H1 (cell line): ENCODE measurements around the gene TBX4. TPM values are rescaled to one million over a fixed set of nuclear protein-coding genes. Genes with fewer than 3 reads are reported as not detected.

Experiments
- CTCF ChIA-PET: fragments of 300-600 bp; sonication (Branson Sonifier 250); formaldehyde crosslinking; loops from one replicate; lab custom pipeline; 2021; ENCODE audit not compliant: partially characterized antibody; lab: Charles Lee
- POLR2A ChIA-PET: fragments of 300-600 bp; sonication (Branson Sonifier 250); formaldehyde crosslinking; loops from one replicate; lab custom pipeline; 2021; ENCODE audit warnings: inconsistent platforms; ENCODE audit not compliant: partially characterized antibody; lab: Charles Lee
- DNase-seq, 2 experiments: peaks; one replicate each; pipeline versions ENCODE4 v3.0.0 to v3.0.0-alpha.2; 2010 to 2022; ENCODE audit warnings: low spot score in 2 of 2, low read depth in 1 of 2, mixed read lengths in 1 of 2
- FAIRE-seq: peaks from 2 replicates; lab custom pipeline; 2011; peaks lifted over from hg19 to GRCh38; lab: Jason Lieb, UNC
- H2AFZ ChIP-seq: 2 replicates; pipeline ENCODE4 v1.8.1; 2012; ENCODE audit warnings: low read length, inconsistent platforms
- H2AK5ac ChIP-seq: 2 replicates; pipeline ENCODE4 v1.6.1; 2013; ENCODE audit warnings: low read depth, low read length
- H2BK120ac ChIP-seq: replicated peaks from 2 replicates; pipeline ENCODE3; 2013; ENCODE audit warnings: low read depth, low read length, inconsistent platforms
- H2BK12ac ChIP-seq: 2 replicates; pipeline ENCODE4 v1.6.1; 2013; ENCODE audit warnings: low read depth, low read length
- H2BK15ac ChIP-seq: 2 replicates; pipeline ENCODE4 v1.6.1; 2013; ENCODE audit warnings: low read length
- H2BK20ac ChIP-seq: 2 replicates; pipeline ENCODE4 v1.6.1; 2013; ENCODE audit warnings: low read length
- H2BK5ac ChIP-seq: 2 replicates; pipeline ENCODE4 v1.6.1; 2013; ENCODE audit warnings: low read depth, low read length
- H3K14ac ChIP-seq: 2 replicates; pipeline ENCODE4 v1.6.1; 2013; ENCODE audit warnings: inconsistent platforms; ENCODE audit not compliant: insufficient read length
- H3K18ac ChIP-seq: 2 replicates; pipeline ENCODE4 v1.6.1; 2013; ENCODE audit warnings: low read length; ENCODE audit errors: extremely low read depth
- H3K23ac ChIP-seq: 2 replicates; pipeline ENCODE4 v1.6.1; 2013; ENCODE audit warnings: inconsistent platforms; ENCODE audit not compliant: insufficient read length
- H3K23me2 ChIP-seq: 2 replicates; pipeline ENCODE4 v1.6.1; 2013; ENCODE audit warnings: low read depth, low read length
- H3K27ac ChIP-seq: 2 replicates; pipeline ENCODE4 v1.6.1; 2011; ENCODE audit warnings: low read depth, low read length, inconsistent platforms
- H3K27me3 ChIP-seq, 4 experiments: replicated peaks in 1 of 4; 1 replicate in 1 of 4; 2 replicates in 3 of 4; pipeline versions ENCODE4 v1.6.1 to v1.8.1; 2011 to 2013; ENCODE audit warnings: low read length in 3 of 4, mild to moderate bottlenecking in 3 of 4, inconsistent platforms in 2 of 4, mixed read lengths in 2 of 4, moderate library complexity in 1 of 4; ENCODE audit not compliant: control insufficient read depth in 3 of 4, insufficient read depth in 3 of 4; ENCODE audit errors: extremely low read depth in 1 of 4
- H3K36me3 ChIP-seq, 4 experiments: 2 replicates each; pipeline versions ENCODE4 v1.6.1 to v1.8.1; 2011 to 2013; ENCODE audit warnings: mild to moderate bottlenecking in 4 of 4, low read length in 3 of 4, moderate library complexity in 2 of 4, control low read depth in 1 of 4, inconsistent platforms in 1 of 4; ENCODE audit not compliant: insufficient read depth in 4 of 4, control insufficient read depth in 2 of 4
- H3K4ac ChIP-seq: replicated peaks from 2 replicates; pipeline ENCODE3; 2013; ENCODE audit warnings: low read length, low read depth, mixed read lengths, inconsistent platforms; ENCODE audit not compliant: insufficient read length
- H3K4me1 ChIP-seq, 4 experiments: replicated peaks in 1 of 4; 1 replicate in 1 of 4; 2 replicates in 3 of 4; pipeline versions ENCODE4 v1.6.1 to v1.8.1; 2011 to 2013; ENCODE audit warnings: low read length in 3 of 4, inconsistent platforms in 2 of 4, mixed read lengths in 1 of 4; ENCODE audit not compliant: insufficient read depth in 4 of 4, control insufficient read depth in 3 of 4
- H3K4me2 ChIP-seq, 2 experiments: 2 replicates each; pipeline versions ENCODE4 v1.6.1 to v1.8.1; 2011 to 2013; ENCODE audit warnings: low read depth in 2 of 2, low read length in 2 of 2, control low read depth in 1 of 2, inconsistent platforms in 1 of 2, mild to moderate bottlenecking in 1 of 2; ENCODE audit not compliant: insufficient read depth in 1 of 2
- H3K4me3 ChIP-seq, 4 experiments: fragments of 200-600, 300-600 bp in 1 of 4; sonication (generic), shearing (Covaris generic), sonication (Bioruptor Twin) in 1 of 4; 2 replicates each; pipeline versions ENCODE4 v1.5.1 to v1.8.1; 2011 to 2016; ENCODE audit warnings: low read length in 4 of 4, low read depth in 3 of 4, control low read depth in 2 of 4, inconsistent platforms in 2 of 4, mild to moderate bottlenecking in 2 of 4, mixed read lengths in 1 of 4, moderate library complexity in 1 of 4; ENCODE audit not compliant: insufficient read depth in 2 of 4; ENCODE audit errors: extremely low read depth in 1 of 4
- H3K56ac ChIP-seq: replicated peaks from 2 replicates; pipeline ENCODE3; 2013; ENCODE audit warnings: low read depth, mild to moderate bottlenecking, mixed read lengths, low read length, inconsistent platforms; ENCODE audit not compliant: insufficient read length
- H3K79me1 ChIP-seq: 2 replicates; pipeline ENCODE4 v1.6.1; 2013; ENCODE audit warnings: low read depth, low read length, control low read depth
- H3K79me2 ChIP-seq, 2 experiments: 2 replicates each; pipeline versions ENCODE4 v1.6.1 to v1.8.1; 2012 to 2013; ENCODE audit warnings: low read length in 2 of 2, mild to moderate bottlenecking in 2 of 2, inconsistent platforms in 1 of 2; ENCODE audit not compliant: insufficient read depth in 2 of 2, control insufficient read depth in 1 of 2
- H3K9ac ChIP-seq, 4 experiments: replicated peaks in 1 of 4; 1 replicate in 1 of 4; 2 replicates in 3 of 4; pipeline versions ENCODE4 v1.6.1 to v1.8.1; 2011 to 2013; ENCODE audit warnings: low read depth in 3 of 4, low read length in 3 of 4, control low read depth in 2 of 4, mild to moderate bottlenecking in 2 of 4, moderate library complexity in 2 of 4, inconsistent platforms in 1 of 4; ENCODE audit errors: extremely low read depth in 1 of 4
- H3K9me3 ChIP-seq, 2 experiments: 2 replicates each; pipeline versions ENCODE4 v1.6.1 to v1.8.1; 2012 to 2013; ENCODE audit warnings: mild to moderate bottlenecking in 2 of 2, moderate library complexity in 2 of 2, control low read depth in 1 of 2, inconsistent platforms in 1 of 2, low read depth in 1 of 2, low read length in 1 of 2, mixed read lengths in 1 of 2; ENCODE audit not compliant: insufficient read depth in 2 of 2
- H4K20me1 ChIP-seq, 2 experiments: replicated peaks in 1 of 2; 2 replicates each; pipeline versions ENCODE3 to v1.8.1; 2011 to 2013; ENCODE audit warnings: inconsistent platforms in 2 of 2, low read length in 2 of 2, mild to moderate bottlenecking in 1 of 2; ENCODE audit not compliant: insufficient read depth in 2 of 2, control insufficient read depth in 1 of 2
- H4K5ac ChIP-seq: 2 replicates; pipeline ENCODE4 v1.6.1; 2013; ENCODE audit warnings: low read length, low read depth, mixed read lengths, inconsistent platforms; ENCODE audit not compliant: insufficient read length
- H4K8ac ChIP-seq: 2 replicates; pipeline ENCODE4 v1.8.0; 2013; ENCODE audit warnings: mild to moderate bottlenecking, moderate library complexity, low read length, inconsistent platforms; ENCODE audit not compliant: insufficient read depth; ENCODE audit errors: extremely low read depth
- H4K91ac ChIP-seq: replicated peaks from 2 replicates; pipeline ENCODE3; 2013; ENCODE audit warnings: low read length, mixed read lengths, inconsistent platforms; ENCODE audit not compliant: insufficient read length
- CHD2 ChIP-seq: IDR thresholded peaks from 2 replicates; pipeline ENCODE4 v1.6.1; 2012; ENCODE audit warnings: low read length, improper control_type of control experiment
- FOSL1 ChIP-seq: IDR thresholded peaks from 2 replicates; pipeline ENCODE4 v1.6.1; 2011; ENCODE audit warnings: mild to moderate bottlenecking, low read depth, low read length, moderate library complexity; ENCODE audit not compliant: insufficient read depth
- JUN ChIP-seq: IDR thresholded peaks from 2 replicates; pipeline ENCODE4 v1.6.1; 2011; ENCODE audit warnings: low read depth, mild to moderate bottlenecking, improper control_type of control experiment, low read length
- KDM4A ChIP-seq: IDR thresholded peaks from one replicate; pipeline ENCODE4 v1.7.1; 2012; ENCODE audit warnings: low read depth, mild to moderate bottlenecking, moderate library complexity, low read length, inconsistent platforms; ENCODE audit not compliant: severe bottlenecking
- PHF8 ChIP-seq: fragments of 200-600 bp; sonication (generic); conservative IDR thresholded peaks from 2 replicates; pipeline ENCODE4 v1.7.1; 2012; ENCODE audit warnings: low read depth, mild to moderate bottlenecking, inconsistent platforms, low read length, moderate library complexity
- RXRA ChIP-seq: IDR thresholded peaks from 2 replicates; pipeline ENCODE4 v1.6.1; 2011; ENCODE audit warnings: low read depth, mild to moderate bottlenecking, low read length, moderate library complexity; ENCODE audit not compliant: insufficient read depth
- SAP30 ChIP-seq: fragments of 300-600 bp; sonication (generic); IDR thresholded peaks from 2 replicates; pipeline ENCODE4 v1.7.1; 2012; ENCODE audit warnings: low read length, moderate library complexity, mild to moderate bottlenecking, inconsistent platforms; ENCODE audit not compliant: insufficient read depth, insufficient replicate concordance
- SP2 ChIP-seq: IDR thresholded peaks from 2 replicates; pipeline ENCODE4 v1.6.1; 2012; ENCODE audit warnings: mild to moderate bottlenecking, low read length, inconsistent platforms
- SRF ChIP-seq: IDR thresholded peaks from 2 replicates; pipeline ENCODE4 v1.6.1; 2011; ENCODE audit warnings: mild to moderate bottlenecking, low read depth, low read length, moderate library complexity
- TAF1 ChIP-seq: IDR thresholded peaks from 2 replicates; pipeline ENCODE4 v1.6.1; 2011; ENCODE audit warnings: mild to moderate bottlenecking, low read depth, low read length
- TAF7 ChIP-seq: optimal IDR thresholded peaks from 2 replicates; pipeline ENCODE3; 2011; ENCODE audit warnings: low read depth, mild to moderate bottlenecking, inconsistent platforms, low read length, moderate library complexity, borderline replicate concordance
- WGBS, 2 experiments: shearing (Covaris generic) in 1 of 2; methylation state at CpG; one replicate each; pipeline versions ENCODE4 v1.1.6 to v1.1.7; 2013 to 2015; ENCODE audit warnings: low lambda C conversion rate in 2 of 2, mixed read lengths in 2 of 2, inconsistent platforms in 1 of 2, low coverage in 1 of 2, missing lambda C conversion rate in 1 of 2; ENCODE audit not compliant: insufficient replicate concordance in 2 of 2, insufficient coverage in 1 of 2, insufficient read length in 1 of 2; ENCODE audit errors: extremely low coverage in 1 of 2, missing lambda C conversion rate in 1 of 2; 5-methylcytosine and 5-hydroxymethylcytosine counted together
- polyA plus RNA-seq, 7 experiments: library from polyadenylated mRNA; depleted of rRNA in 3 of 7; stranded (reverse) in 5 of 7; unstranded in 2 of 7; fragments of >200 nt in 5 of 7; fragments of 200-250 nt in 2 of 7; gene quantifications; 1 replicate in 5 of 7; 2 replicates in 1 of 7; 4 replicates in 1 of 7; pipeline versions ENCODE4 v1.2.1 to v1.2.3, GENCODE V29; 2011 to 2013; ENCODE audit warnings: missing spikeins in 2 of 7, mixed read lengths in 2 of 7
- total RNA-seq: library from RNA; stranded (reverse); fragmentation: NEBNext Ultra II Directional; extraction: Animal tissue kit (Norgen Biotek cat#: 25700); gene quantifications from 2 replicates; pipeline ENCODE4 v1.2.1, GENCODE V29; 2021

The TBX4 gene
- total and polyA plus RNA-seq, 2 of the 8 experiments (the other 6 are each of a cell fraction or from before 2014, with no cell fraction given): 0.02 TPM; not detected in 1

DNA sequence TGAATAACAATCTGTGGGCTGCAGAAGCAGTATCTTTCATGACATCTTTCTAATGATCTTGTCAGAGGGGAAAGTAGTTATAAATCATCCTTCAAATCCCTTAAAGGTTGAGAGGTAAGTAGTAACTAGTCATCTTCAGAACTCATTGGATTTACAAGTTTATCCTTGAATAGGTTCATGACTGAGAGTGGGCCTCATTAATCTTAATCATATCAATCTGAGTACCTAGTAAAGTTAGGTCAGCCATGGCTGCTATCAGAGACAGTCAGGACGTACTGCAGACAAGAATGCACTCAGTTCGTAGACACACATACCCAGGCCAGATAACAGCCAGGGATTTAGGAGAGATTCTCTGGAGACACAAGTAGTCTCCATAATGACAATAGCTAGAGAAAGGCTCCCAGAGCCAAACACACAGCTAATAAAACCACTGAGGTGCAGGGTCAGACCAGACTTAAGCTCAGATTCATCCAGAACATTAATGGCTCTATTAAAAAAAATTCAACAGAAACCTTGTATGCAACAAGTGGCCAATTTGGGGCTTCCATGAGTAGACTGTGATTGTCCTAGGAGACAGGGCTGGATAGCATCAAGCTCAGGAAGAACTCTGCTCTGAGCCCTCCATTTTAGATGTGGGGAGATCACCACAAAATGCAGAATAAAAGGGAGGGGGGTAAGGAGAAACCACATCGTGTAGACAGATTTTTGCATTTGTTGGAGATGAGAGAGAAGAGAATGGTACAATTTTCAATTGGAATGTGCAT is 65.8 kb downstream of the TBX4 start:
- H2BK12ac ChIP-seq: no peak overlapping the region
- no peak overlapping the region for H2AFZ ChIP-seq
- H2BK15ac ChIP-seq: no peak overlapping the region
- no peak overlapping the region for H2BK120ac ChIP-seq
- POLR2A ChIA-PET: no interaction called here
- no peaks in the 10 kb centered on the region for H3K27me3 ChIP-seq
- FAIRE-seq: no peak
- no peaks in the 10 kb centered on the region for H3K79me1 ChIP-seq
- no peak for DNase-seq
- no peaks in the 10 kb centered on the region for H3K23me2 ChIP-seq
- no peak overlapping the region for H3K9ac ChIP-seq
- H4K5ac ChIP-seq: no peak overlapping the region
- no peak overlapping the region for H2BK5ac ChIP-seq
- no peak overlapping the region for H3K27ac ChIP-seq
- H3K36me3 ChIP-seq: no peaks in the 10 kb centered on the region
- no peak overlapping the region for H3K4me3 ChIP-seq
- no peak overlapping the region for H3K23ac ChIP-seq
- no peaks in the 10 kb centered on the region for H3K79me2 ChIP-seq
- WGBS, 2 experiments: 87% methylated on average over 3 of the region's 3 CpGs; no CpG with 5 or more reads in 1 of the 2 experiments
- no peaks in the 10 kb centered on the region for H3K4me1 ChIP-seq
- H3K18ac ChIP-seq: no peak overlapping the region
- H2BK20ac ChIP-seq: no peak overlapping the region
- no peaks in the 10 kb centered on the region for H4K20me1 ChIP-seq
- no peak overlapping the region for H3K4ac ChIP-seq
- no peak overlapping the region for H4K91ac ChIP-seq
- H3K56ac ChIP-seq: no peak overlapping the region
- no peak overlapping the region for H3K4me2 ChIP-seq
- H4K8ac ChIP-seq: no peak overlapping the region
- H3K9me3 ChIP-seq: no peaks in the 10 kb centered on the region
- H3K14ac ChIP-seq: no peak overlapping the region
- no peak overlapping the region for H2AK5ac ChIP-seq
- CTCF ChIA-PET: interaction anchor here (0.9 to 1.1 kb wide), 2 partner anchors 11 to 97 kb away, joined by 3 read pairs; no protein-coding TSS in a partner anchor
- TF ChIP-seq RXRA (no peak), CHD2 (no peak), FOSL1 (no peak), SAP30 (no peak), JUN (no peak), SP2 (no peak), TAF1 (no peak), PHF8 (no peak), TAF7 (no peak), KDM4A (no peak), SRF (no peak)
